Osteocyte (in vitro differentiated cells): Measurements from ENCODE around the gene PCMT1. TPM values are rescaled to one million over a fixed set of nuclear protein-coding genes. Genes with fewer than 3 reads are reported as not detected.

Experiments used
- DNase-seq: peaks from one replicate; pipeline ENCODE4 v3.0.0; 2021; ENCODE audit warnings: mixed read lengths; ENCODE audit not compliant: unreplicated experiment; ENCODE audit errors: extremely low spot score
- H3K27ac Mint-ChIP-seq: one replicate; pipeline ENCODE4 v1.8.0; 2021; ENCODE audit warnings: mild to moderate bottlenecking, mixed read lengths; ENCODE audit not compliant: unreplicated experiment
- H3K27me3 Mint-ChIP-seq: one replicate; pipeline ENCODE4 v1.8.0; 2021; ENCODE audit warnings: mixed read lengths; ENCODE audit not compliant: unreplicated experiment
- H3K36me3 Mint-ChIP-seq: one replicate; pipeline ENCODE4 v1.8.0; 2021; ENCODE audit warnings: mixed read lengths; ENCODE audit not compliant: unreplicated experiment
- H3K4me1 Mint-ChIP-seq: one replicate; pipeline ENCODE4 v1.8.0; 2021; ENCODE audit warnings: mixed read lengths; ENCODE audit not compliant: unreplicated experiment
- H3K4me3 Mint-ChIP-seq: one replicate; pipeline ENCODE4 v1.8.0; 2021; ENCODE audit warnings: mild to moderate bottlenecking, moderate library complexity, mixed read lengths; ENCODE audit not compliant: unreplicated experiment
- H3K9me3 Mint-ChIP-seq: one replicate; pipeline ENCODE4 v1.8.0; 2021; ENCODE audit warnings: mixed read lengths; ENCODE audit not compliant: unreplicated experiment
- total RNA-seq: library from RNA; stranded (reverse); gene quantifications from 2 replicates; pipeline ENCODE4 v1.2.1, GENCODE V29; 2021
- TF ChIP-seq, protein P1 (sequence below): fragments of 200-600 bp; sonication (generic); IDR thresholded peaks from 2 replicates; pipeline ENCODE4 v1.5.0; 2021; ENCODE audit warnings: antibody characterized with exemption, mild to moderate bottlenecking, moderate library complexity

Gene PCMT1
- total RNA-seq, 1 donor from 2014 or later: 75.8 TPM

GRCh38 chr6:149820506-149820905, 71.0 kb downstream of the PCMT1 start:
- Mint-ChIP-seq H3K36me3 (peaks cover 27% of the 10 kb centered on the region), H3K27ac (no peak overlapping the region), H3K4me1 (no peaks in the 10 kb centered on the region), H3K27me3 (no peaks in the 10 kb centered on the region), H3K9me3 (no peaks in the 10 kb centered on the region), H3K4me3 (no peak overlapping the region)
- TF ChIP-seq, protein P1, sequence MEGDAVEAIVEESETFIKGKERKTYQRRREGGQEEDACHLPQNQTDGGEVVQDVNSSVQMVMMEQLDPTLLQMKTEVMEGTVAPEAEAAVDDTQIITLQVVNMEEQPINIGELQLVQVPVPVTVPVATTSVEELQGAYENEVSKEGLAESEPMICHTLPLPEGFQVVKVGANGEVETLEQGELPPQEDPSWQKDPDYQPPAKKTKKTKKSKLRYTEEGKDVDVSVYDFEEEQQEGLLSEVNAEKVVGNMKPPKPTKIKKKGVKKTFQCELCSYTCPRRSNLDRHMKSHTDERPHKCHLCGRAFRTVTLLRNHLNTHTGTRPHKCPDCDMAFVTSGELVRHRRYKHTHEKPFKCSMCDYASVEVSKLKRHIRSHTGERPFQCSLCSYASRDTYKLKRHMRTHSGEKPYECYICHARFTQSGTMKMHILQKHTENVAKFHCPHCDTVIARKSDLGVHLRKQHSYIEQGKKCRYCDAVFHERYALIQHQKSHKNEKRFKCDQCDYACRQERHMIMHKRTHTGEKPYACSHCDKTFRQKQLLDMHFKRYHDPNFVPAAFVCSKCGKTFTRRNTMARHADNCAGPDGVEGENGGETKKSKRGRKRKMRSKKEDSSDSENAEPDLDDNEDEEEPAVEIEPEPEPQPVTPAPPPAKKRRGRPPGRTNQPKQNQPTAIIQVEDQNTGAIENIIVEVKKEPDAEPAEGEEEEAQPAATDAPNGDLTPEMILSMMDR: no peak
- no peak for DNase-seq

DNA sequence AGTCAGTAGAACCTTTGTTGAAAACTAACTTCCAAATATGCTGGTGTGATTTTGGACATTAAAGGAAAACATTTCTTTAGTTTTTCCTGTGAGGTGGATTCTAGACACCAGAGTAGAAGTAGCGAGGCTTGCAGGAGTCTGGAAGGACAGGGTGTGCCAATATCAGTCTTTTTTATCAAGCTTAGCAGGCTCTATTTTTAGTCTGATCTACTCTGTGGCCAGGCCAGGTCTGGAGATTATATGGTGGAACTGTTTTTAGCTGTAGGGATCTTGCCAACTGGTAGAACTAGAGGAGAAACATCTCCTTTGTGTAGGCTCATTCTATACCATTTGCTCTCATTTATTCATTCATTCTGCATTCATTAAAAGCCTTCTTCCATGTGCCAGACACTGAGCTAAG, 72.0 kb downstream of the PCMT1 start:
- no peaks in the 10 kb centered on the region for H3K4me1 Mint-ChIP-seq
- no peaks in the 10 kb centered on the region for H3K27me3 Mint-ChIP-seq
- TF ChIP-seq, protein P1: no peak
- DNase-seq: no peak
- no peak overlapping the region for H3K4me3 Mint-ChIP-seq
- H3K36me3 Mint-ChIP-seq: peaks cover 24% of the 10 kb centered on the region
- no peaks in the 10 kb centered on the region for H3K9me3 Mint-ChIP-seq
- H3K27ac Mint-ChIP-seq: no peak overlapping the region

DNA sequence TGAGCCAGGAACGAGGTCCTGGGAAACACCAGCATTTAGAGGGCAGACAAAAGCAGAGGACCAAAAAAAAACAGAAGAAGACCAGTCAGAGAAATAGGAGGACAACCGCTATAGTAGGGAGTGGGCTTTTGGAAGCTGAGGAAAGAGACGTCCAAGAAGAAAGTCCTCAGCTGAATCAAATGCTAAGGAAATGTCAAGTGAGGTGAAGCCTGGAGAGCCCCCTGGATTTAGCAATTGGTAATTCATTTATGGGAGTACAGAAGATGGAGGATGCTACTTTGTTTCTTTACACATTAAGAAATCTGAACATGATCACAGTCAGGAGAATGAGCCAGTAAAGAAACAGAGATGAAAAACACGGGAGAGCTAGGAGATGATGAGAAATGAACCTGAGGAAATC, 73.5 kb downstream of the PCMT1 start:
- Mint-ChIP-seq H3K27ac (no peak overlapping the region), H3K4me3 (no peak overlapping the region)

GRCh38 chr6:149825292-149825691, 75.8 kb downstream of the PCMT1 start:
- TF ChIP-seq, protein P1: no peak
- H3K4me1 Mint-ChIP-seq: peaks cover 3% of the 10 kb centered on the region
- H3K27me3 Mint-ChIP-seq: no peaks in the 10 kb centered on the region

More for the DNA sequence above, 73.5 kb downstream of the PCMT1 start:
- Mint-ChIP-seq H3K27me3 (no peaks in the 10 kb centered on the region), H3K9me3 (no peaks in the 10 kb centered on the region), H3K4me1 (no peaks in the 10 kb centered on the region), H3K36me3 (peaks cover 24% of the 10 kb centered on the region)
- TF ChIP-seq, protein P1: no peak
- DNase-seq: no peak

DNA sequence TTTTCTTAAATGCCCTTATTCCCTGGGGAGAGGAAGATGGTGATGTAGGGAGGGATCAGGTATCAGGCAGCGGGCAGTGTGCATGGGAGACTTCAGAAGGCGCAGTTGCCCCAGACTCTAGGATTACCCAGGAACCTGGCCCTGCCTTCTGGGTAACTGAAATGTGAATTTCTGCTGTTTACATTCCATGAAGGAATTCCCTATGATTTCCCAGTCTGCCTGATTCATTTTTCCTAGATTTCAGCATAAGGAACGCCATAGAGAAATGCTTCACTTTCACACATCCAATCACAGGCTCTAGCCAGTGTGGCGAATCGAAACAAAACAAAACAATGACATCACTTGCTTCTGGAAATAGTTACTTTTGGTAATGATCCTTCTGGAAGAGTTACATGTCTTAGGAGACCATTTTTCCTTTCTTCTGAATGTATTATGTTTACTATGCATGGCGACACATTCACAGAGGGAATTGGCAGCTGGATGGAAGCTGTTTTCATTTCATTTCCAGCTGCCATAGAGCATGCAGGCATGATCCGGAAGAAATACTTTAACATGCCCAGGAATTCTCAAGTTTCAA, 81.3 kb downstream of the PCMT1 start:
- Mint-ChIP-seq H3K9me3 (no peaks in the 10 kb centered on the region), H3K4me1 (peaks cover 18% of the 10 kb centered on the region), H3K27me3 (no peaks in the 10 kb centered on the region), H3K36me3 (peaks cover 7% of the 10 kb centered on the region), H3K27ac (peak overlapping the region; percentile 94), H3K4me3 (peak overlapping the region; percentile 74)
- TF ChIP-seq, protein P1: no peak
- DNase-seq: no peak

More at GRCh38 chr6:149825292-149825691, 75.8 kb downstream of the PCMT1 start:
- H3K4me3 Mint-ChIP-seq: no peak overlapping the region
- H3K36me3 Mint-ChIP-seq: peaks cover 22% of the 10 kb centered on the region
- no peak for DNase-seq
- no peak overlapping the region for H3K27ac Mint-ChIP-seq
- H3K9me3 Mint-ChIP-seq: no peaks in the 10 kb centered on the region
